Stimulated activated CD8-positive, alpha-beta memory T cell treated with anti-CD3 and anti-CD28 coated beads, Interleukin-7, amount 100 ng/mL, for 24 hours (primary cell): ENCODE results near the gene DERA.
"Not testable (repeated sequence)": the region's sequence is repeated elsewhere in the genome, so short reads cannot be mapped to it uniquely, and the experiment has no call there.

ENCODE experiments used
- DNase-seq: peaks from one replicate; pipeline ENCODE4 v3.0.0-alpha.2; 2020; ENCODE audit warnings: low read depth

The DERA gene

GRCh38 chr12:15910864-15911721 lies at the start of gene DERA:
Gene DERA, plus strand, starts transcription at chr12:15911332. Its CDS starts 52 bp downstream, at chr12:15911384.
- peak; percentile 42 for DNase-seq

GRCh38 chr12:15861404-15861803 lies 49.7 kb upstream of the DERA start:
- DNase-seq = no peak

DNA sequence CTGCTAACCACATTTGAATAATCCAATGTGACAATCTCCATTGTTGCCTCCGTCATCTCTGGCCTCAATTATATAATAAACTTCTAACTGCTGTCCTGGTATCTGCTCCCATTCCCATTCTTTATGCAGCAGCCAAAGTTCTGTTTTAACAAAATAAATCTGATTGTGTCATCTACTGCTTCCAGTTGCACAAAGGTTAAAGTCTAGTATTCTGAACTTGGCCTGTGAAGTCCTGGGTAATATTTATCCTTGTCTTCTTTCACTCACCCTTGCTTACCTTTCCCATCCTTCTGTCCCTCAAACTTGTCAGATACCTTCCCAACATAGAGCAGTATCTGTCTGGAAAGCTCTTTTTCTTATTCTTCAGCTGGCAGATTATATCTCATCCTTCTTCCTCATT lies 48.3 kb upstream of the DERA start:
- DNase-seq = no peak

- DNase-seq = no peak
These were observed 47.8 kb upstream of the DERA start for GRCh38 chr12:15863372-15863771.

- DNase-seq = no peak
These were observed 47.1 kb upstream of the DERA start for GRCh38 chr12:15863984-15864383.

DNA sequence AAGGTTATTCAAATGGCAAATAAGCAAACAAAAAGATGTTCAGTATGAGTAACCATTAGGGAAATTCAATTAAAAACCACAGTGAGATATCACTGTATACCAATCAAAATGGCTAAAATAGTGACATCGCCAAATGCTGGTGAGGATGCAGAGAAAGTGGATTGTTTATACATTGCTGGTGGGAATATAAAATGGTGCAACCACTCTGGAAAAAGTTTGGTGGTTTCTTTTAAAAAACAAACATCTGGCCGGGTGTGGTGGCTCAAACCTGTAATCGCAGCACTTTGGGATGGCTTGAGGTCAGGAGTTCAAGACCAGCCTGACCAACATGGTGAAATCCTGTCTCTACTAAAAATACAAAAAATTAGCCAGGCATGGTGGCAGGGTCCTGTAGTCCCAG lies 42.9 kb upstream of the DERA start:
- DNase-seq = no peak

DNA sequence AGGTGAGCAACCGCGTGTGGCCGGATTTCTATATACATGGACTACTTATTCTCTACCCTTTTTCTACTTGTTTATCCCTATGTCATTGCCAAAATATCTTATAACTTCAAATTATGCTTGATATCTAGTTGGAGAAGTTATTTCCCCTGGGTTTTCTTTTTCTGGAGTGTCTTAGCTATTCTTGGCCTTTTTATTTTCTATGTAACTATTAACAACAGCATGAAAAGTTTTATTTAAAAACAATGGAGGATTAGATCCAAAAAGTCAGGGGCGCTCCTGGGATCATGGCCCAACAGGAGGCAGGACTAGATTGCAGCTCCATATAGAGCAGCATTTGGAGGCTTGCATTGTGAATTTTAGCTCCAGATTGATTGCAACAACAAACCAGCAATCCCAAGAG lies 37.6 kb upstream of the DERA start:
- no peak for DNase-seq

GRCh38 chr12:15874556-15875145 lies 36.5 kb upstream of the DERA start:
- DNase-seq = not testable (repeated sequence)

DNA sequence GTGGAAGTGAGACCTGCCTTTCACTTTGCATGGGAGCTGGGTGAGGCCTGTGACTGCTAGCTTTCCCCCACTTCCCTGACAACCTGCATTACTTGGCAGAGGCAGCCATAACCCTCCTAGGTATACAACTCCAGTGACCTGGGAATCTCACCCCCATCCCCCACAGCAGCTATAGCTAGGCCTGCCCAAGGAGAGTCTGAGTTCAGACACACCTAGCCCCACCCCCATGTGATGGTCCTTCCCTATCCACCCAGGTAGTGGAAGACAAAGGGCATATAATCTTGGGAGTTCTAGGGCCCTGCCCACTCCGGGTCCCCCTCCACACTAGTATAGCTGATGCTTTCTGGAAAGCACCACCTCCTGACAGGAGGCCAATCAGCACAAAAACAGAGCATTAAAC lies 35.3 kb upstream of the DERA start:
- DNase-seq = no peak

- no peak for DNase-seq
These were observed 31.7 kb upstream of the DERA start for GRCh38 chr12:15879413-15879812.

DNA sequence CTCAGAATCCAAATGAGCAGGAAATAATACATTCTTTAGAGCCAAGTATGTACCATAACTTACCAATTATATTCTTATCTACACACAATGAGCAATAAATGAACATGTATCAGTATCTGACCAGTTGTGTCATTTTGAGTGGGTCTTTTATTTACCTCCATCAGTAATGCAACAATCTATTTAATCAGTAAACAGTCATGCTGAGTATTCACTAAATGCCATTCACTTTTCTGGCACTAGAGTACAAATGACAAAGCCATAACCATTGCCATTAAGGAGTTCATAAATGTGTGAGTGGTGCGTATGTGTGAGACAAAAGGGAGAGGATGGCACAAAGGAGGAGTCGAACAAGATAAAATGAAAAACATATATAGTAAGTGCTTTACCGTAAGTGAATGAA lies 30.4 kb upstream of the DERA start:
- no peak for DNase-seq

DNA sequence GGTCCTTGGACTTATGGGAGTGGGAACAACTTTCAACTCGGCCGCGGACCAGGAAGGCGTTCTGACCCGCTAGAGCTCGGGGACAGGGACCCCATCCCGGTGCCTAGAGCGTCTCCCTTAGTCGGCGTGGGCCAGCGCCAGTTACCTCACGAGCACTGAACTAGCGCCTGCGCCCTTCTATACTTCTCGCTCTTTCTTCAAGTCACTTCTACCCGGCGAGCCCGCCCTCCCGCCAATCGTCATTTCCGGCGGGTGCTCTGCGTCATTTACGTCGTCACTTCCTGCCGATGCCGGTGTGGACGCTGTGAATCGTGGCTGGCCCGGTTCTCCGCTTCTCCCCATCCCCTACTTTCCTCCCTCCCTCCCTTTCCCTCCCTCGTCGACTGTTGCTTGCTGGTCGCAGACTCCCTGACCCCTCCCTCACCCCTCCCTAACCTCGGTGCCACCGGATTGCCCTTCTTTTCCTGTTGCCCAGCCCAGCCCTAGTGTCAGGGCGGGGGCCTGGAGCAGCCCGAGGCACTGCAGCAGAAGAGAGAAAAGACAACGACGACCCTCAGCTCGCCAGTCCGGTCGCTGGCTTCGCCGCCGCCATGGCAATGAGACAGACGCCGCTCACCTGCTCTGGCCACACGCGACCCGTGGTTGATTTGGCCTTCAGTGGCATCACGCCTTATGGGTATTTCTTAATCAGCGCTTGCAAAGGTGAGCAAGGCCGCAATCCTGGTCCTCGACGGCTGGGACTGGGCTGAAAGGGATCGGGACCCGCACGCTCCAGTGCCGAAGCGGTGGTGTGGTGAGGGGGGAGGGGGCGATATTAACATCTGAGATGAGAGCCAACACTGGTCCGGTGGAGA lies 28.8 kb upstream of the DERA start, which contains the start of gene STRAP:
Gene STRAP, plus strand, starts transcription at position 270 of the 854 bp plus-strand sequence. Its CDS starts 321 bp downstream, at position 591.
- DNase-seq = peak; percentile 89

- DNase-seq = no peak
These were observed 27.6 kb upstream of the DERA start for GRCh38 chr12:15883536-15883935.

- no peak for DNase-seq
These were observed 24.6 kb upstream of the DERA start for GRCh38 chr12:15886372-15887042.

GRCh38 chr12:15887043-15887817 lies 23.9 kb upstream of the DERA start:
- no peak for DNase-seq

GRCh38 chr12:15892645-15893259 lies 18.4 kb upstream of the DERA start:
- DNase-seq = no peak

DNA sequence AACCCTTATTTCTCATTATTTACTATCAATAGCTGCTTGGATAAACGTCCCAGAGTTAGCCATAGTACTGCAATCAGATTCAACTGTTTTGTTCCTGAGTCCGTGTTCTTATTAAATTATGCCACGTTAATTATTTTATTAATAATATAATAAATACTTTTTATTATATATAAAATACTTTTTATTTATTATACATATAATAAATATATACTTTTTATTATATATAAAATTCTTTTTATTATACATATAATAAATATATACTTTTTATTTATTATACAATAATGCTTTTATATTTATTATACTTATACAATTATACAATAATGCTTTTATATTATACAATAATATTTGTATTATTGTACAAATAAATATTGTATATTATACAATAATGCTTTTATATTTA lies 17.9 kb upstream of the DERA start:
- DNase-seq = no peak

DNA sequence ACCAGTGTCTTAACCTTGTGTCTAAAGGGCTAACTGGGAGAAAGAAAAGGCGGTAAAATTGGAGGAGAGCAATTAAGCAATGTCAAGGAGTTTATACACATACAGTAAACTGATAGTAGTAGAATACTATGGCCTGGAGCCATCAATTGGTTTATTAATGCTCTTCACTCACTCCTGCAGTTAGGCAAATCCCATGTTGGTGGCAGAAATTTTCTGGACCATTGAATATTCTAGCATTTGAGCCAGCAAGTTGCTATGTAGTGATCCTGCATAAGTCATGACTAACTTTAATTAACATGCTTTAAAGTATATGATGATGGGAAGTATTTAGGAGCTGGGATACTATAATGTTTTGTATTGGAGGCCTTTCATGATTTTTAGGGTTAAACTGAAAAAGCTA lies 14.3 kb upstream of the DERA start:
- DNase-seq = no peak

- DNase-seq = no peak
These were observed 13.7 kb upstream of the DERA start for GRCh38 chr12:15897433-15897832.

GRCh38 chr12:15899282-15899870 lies 11.8 kb upstream of the DERA start:
- no peak for DNase-seq
